CD14-positive monocyte (primary cell): ENCODE measurements around the gene EXD3. TPM values are rescaled to one million over a fixed set of nuclear protein-coding genes. Genes with fewer than 3 reads are reported as not detected.
A peak's percentile ranks its signal among the peaks of the same experiment; 100 is the strongest.

Experiments used
- DNase-seq, 3 donors: peaks; one replicate each; pipeline ENCODE4 v3.0.0-alpha.2; 2011 to 2022
- H2AFZ ChIP-seq: 2 replicates; pipeline ENCODE4 v1.6.0; 2012; ENCODE audit warnings: mild to moderate bottlenecking, low read depth, low read length, inconsistent platforms; ENCODE audit not compliant: insufficient read depth, poor library complexity, severe bottlenecking
- H3K27ac ChIP-seq, 2 donors: 1 replicate in 1 of 2; 2 replicates in 1 of 2; pipeline ENCODE4 v1.5.1; 2012 to 2013; ENCODE audit warnings: low read length in 2 of 2, control low read depth in 1 of 2, inconsistent platforms in 1 of 2, low read depth in 1 of 2, mild to moderate bottlenecking in 1 of 2
- H3K27me3 ChIP-seq, 2 donors: one replicate each; pipeline versions ENCODE4 v1.6.0 to v1.6.1; 2011 to 2013; ENCODE audit warnings: low read length in 2 of 2; ENCODE audit not compliant: control insufficient read depth in 2 of 2, insufficient read depth in 2 of 2
- H3K36me3 ChIP-seq, 2 donors: replicated peaks in 1 of 2; 1 replicate in 1 of 2; 2 replicates in 1 of 2; pipeline versions ENCODE4 v1.5.1 to v1.6.1; 2012 to 2013; ENCODE audit warnings: low read length in 2 of 2, control low read depth in 1 of 2, inconsistent platforms in 1 of 2, mild to moderate bottlenecking in 1 of 2; ENCODE audit not compliant: insufficient read depth in 2 of 2, control insufficient read depth in 1 of 2
- H3K4me1 ChIP-seq, 2 donors: 1 replicate in 1 of 2; 2 replicates in 1 of 2; pipeline versions ENCODE4 v1.5.1 to v1.6.1; 2012 to 2013; ENCODE audit warnings: low read length in 2 of 2, control low read depth in 1 of 2, inconsistent platforms in 1 of 2, mild to moderate bottlenecking in 1 of 2, moderate library complexity in 1 of 2; ENCODE audit not compliant: insufficient read depth in 2 of 2, control insufficient read depth in 1 of 2
- H3K4me2 ChIP-seq: replicated peaks from 2 replicates; pipeline ENCODE3; 2012; ENCODE audit warnings: low read length, moderate library complexity, mild to moderate bottlenecking; ENCODE audit not compliant: poor library complexity, severe bottlenecking; ENCODE audit errors: extremely low read depth
- H3K4me3 ChIP-seq, 3 experiments: fragments of 200-600 bp in 1 of 3; sonication (generic) in 1 of 3; replicated peaks in 1 of 3; 1 replicate in 2 of 3; 2 replicates in 1 of 3; pipeline ENCODE4 v1.5.1; 2011 to 2013; ENCODE audit warnings: low read length in 3 of 3, mild to moderate bottlenecking in 3 of 3, control low read depth in 2 of 3, low read depth in 2 of 3, inconsistent platforms in 1 of 3, moderate library complexity in 1 of 3
- H3K79me2 ChIP-seq: 2 replicates; pipeline ENCODE4 v1.6.0; 2012; ENCODE audit warnings: mild to moderate bottlenecking, control low read depth, inconsistent platforms, low read length, moderate library complexity; ENCODE audit not compliant: insufficient read depth
- H3K9ac ChIP-seq: 2 replicates; pipeline ENCODE4 v1.6.0; 2017; ENCODE audit warnings: low read length, mild to moderate bottlenecking; ENCODE audit not compliant: insufficient read depth, poor library complexity, severe bottlenecking
- H3K9me3 ChIP-seq, 2 donors: replicated peaks in 1 of 2; 1 replicate in 1 of 2; 2 replicates in 1 of 2; pipeline versions ENCODE4 v1.5.1 to v1.6.1; 2012 to 2013; ENCODE audit warnings: low read length in 2 of 2, control low read depth in 1 of 2; ENCODE audit not compliant: control insufficient read depth in 1 of 2, insufficient read depth in 1 of 2
- H4K20me1 ChIP-seq: 2 replicates; pipeline ENCODE4 v1.6.0; 2012; ENCODE audit warnings: mild to moderate bottlenecking, low read length, control low read depth, moderate library complexity; ENCODE audit not compliant: insufficient read depth
- H3K27ac Mint-ChIP-seq, 7 donors: one replicate each; pipeline ENCODE4 v1.8.0; 2020; ENCODE audit warnings: mild to moderate bottlenecking in 7 of 7, mixed read lengths in 7 of 7, moderate library complexity in 6 of 7, inconsistent platforms in 2 of 7
- H3K27me3 Mint-ChIP-seq, 3 donors: one replicate each; pipeline ENCODE4 v1.8.0; 2021 to 2022; ENCODE audit warnings: low read depth in 3 of 3, mild to moderate bottlenecking in 3 of 3, mixed read lengths in 3 of 3, moderate library complexity in 3 of 3, inconsistent platforms in 1 of 3
- H3K36me3 Mint-ChIP-seq, 2 donors: one replicate each; pipeline ENCODE4 v1.8.0; 2020; ENCODE audit warnings: mixed read lengths in 2 of 2, inconsistent platforms in 1 of 2, mild to moderate bottlenecking in 1 of 2
- H3K4me1 Mint-ChIP-seq: one replicate; pipeline ENCODE4 v1.8.0; 2020; ENCODE audit warnings: mild to moderate bottlenecking, mixed read lengths
- H3K4me3 Mint-ChIP-seq, 2 donors: one replicate each; pipeline ENCODE4 v1.8.0; 2020; ENCODE audit warnings: mild to moderate bottlenecking in 2 of 2, mixed read lengths in 2 of 2, moderate library complexity in 1 of 2
- H3K9me3 Mint-ChIP-seq, 7 donors: one replicate each; pipeline ENCODE4 v1.8.0; 2020 to 2022; ENCODE audit warnings: mixed read lengths in 7 of 7, mild to moderate bottlenecking in 6 of 7, moderate library complexity in 6 of 7, inconsistent platforms in 2 of 7
- CTCF ChIP-seq: fragments of 200-600 bp; IDR thresholded peaks from one replicate; pipeline ENCODE4 v1.8.0; 2022; ENCODE audit warnings: antibody characterized with exemption, mild to moderate bottlenecking
- WGBS: methylation state at CpG from one replicate; pipeline ENCODE4 v1.1.5; 2013; ENCODE audit warnings: missing lambda C conversion rate; ENCODE audit not compliant: insufficient coverage; 5-methylcytosine and 5-hydroxymethylcytosine counted together
- intact Hi-C, 2 donors: fragments of 100-400 bp; cut with micrococcal nuclease; formaldehyde crosslinking; loops; one replicate each; pipeline versions ENCODE4 v1.15.0 to v1.15.1; 2023
- polyA plus RNA-seq, 3 donors: library from polyadenylated mRNA; depleted of rRNA in 1 of 3; unstranded in 2 of 3; stranded (reverse) in 1 of 3; fragments of 300-500 nt in 2 of 3; fragments of >200 nt in 1 of 3; fragmentation: Illumina TruSeq in 2 of 3; gene quantifications; 1 replicate in 2 of 3; 2 replicates in 1 of 3; pipeline ENCODE4 v1.2.3, GENCODE V29; 2012 to 2021

Gene EXD3
- polyA plus RNA-seq, 3 donors = 2.0 to 10.8 (median 3.0) TPM

DNA sequence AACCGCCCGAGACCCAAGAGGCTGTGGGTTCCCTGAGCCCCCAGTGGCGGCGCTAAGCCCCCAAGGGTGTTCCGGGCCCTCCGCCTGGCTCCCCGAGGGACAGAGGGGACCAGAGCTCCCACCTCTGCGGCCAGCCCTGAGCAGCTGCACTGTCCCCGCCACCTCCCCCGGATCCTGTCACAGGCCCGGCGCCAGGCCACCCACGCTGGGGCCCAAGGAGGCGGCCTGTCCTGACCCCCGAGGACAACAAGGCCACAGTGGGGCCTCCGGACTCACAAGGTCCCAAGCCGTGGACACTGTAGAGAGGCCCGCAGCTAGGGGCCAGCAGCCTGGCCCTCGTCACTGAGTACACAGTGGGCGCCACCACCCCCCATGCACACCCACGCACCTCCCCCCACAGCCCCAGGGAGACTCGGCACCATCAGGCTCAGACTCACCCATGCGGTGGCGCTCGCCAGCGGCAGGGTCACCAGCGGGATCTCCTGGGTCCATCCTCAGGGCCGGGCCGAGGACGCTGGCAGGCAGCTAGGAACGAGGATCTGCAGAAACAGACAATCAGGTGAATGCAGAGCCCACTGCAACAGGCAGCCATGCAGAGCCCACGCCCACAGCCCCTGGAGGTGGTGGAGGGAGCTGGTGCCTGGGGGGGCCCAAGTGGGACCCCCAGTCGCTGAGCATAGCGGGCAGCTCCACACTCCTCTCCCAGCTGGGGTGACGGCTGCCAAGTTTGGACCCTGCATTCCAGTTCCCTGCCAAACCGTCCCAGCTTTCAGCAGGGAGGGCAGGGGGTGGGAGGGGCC, 27.9 kb downstream of the EXD3 start:
- Mint-ChIP-seq H3K4me1 (peaks cover 9% of the 10 kb centered on the region), H3K9me3 (peaks cover 6 to 15% (median 10%) of the 10 kb centered on the region in 7 donors), H3K4me3 (no peak overlapping the region), H3K36me3 (peaks cover 6 to 16% of the 10 kb centered on the region in 2 donors), H3K27ac (peak overlapping the region in 1 of 7 donors; percentile 65), H3K27me3 (peaks cover 0 to 3% (median 2%) of the 10 kb centered on the region in 3 donors)
- Histone ChIP-seq H3K9ac (no peak overlapping the region), H3K36me3 (peaks cover 5 to 11% of the 10 kb centered on the region in 2 donors), H3K4me2 (no peak overlapping the region), H3K27me3 (no peaks in the 10 kb centered on the region), H3K9me3 (peaks cover 0 to 16% of the 10 kb centered on the region in 2 donors), H4K20me1 (no peaks in the 10 kb centered on the region), H2AFZ (no peak overlapping the region), H3K27ac (no peak overlapping the region), H3K79me2 (no peaks in the 10 kb centered on the region), H3K4me1 (peaks cover 9 to 11% of the 10 kb centered on the region in 2 donors), H3K4me3 (no peak overlapping the region)
- DNase-seq = no peak
- TF ChIP-seq CTCF = no peak
- WGBS = 96% methylated on average over 32 of the region's 36 CpGs
- intact Hi-C loops = no loop called here

- Histone ChIP-seq H3K79me2 (no peaks in the 10 kb centered on the region), H3K9me3 (peaks cover 0 to 9% of the 10 kb centered on the region in 2 donors), H2AFZ (no peak overlapping the region), H3K4me2 (no peak overlapping the region), H3K27ac (no peak overlapping the region), H3K27me3 (no peaks in the 10 kb centered on the region), H3K36me3 (peaks cover 5 to 11% of the 10 kb centered on the region in 2 donors), H4K20me1 (no peaks in the 10 kb centered on the region), H3K9ac (no peak overlapping the region), H3K4me1 (no peaks in the 10 kb centered on the region), H3K4me3 (no peak overlapping the region)
- Mint-ChIP-seq H3K27ac (no peak overlapping the region), H3K27me3 (peaks cover 0 to 2% (median 1%) of the 10 kb centered on the region in 3 donors), H3K4me1 (no peaks in the 10 kb centered on the region), H3K4me3 (no peak overlapping the region), H3K36me3 (peaks cover 2 to 22% of the 10 kb centered on the region in 2 donors), H3K9me3 (peaks cover 2 to 9% (median 5%) of the 10 kb centered on the region in 7 donors)
- 93% methylated on average over 15 of the region's 28 CpGs for WGBS
- TF ChIP-seq CTCF = no peak
- no peak for DNase-seq
- intact Hi-C loops = no loop called here
These were observed 29.5 kb downstream of the EXD3 start for GRCh38 chr9:137393176-137394150.
